Fibroblast of upper back skin (primary cell): ENCODE data around the gene ENPP1.

Experiments used
- DNase-seq: peaks from one replicate; pipeline ENCODE4 v3.0.0-alpha.2; 2013

The ENPP1 gene

GRCh38 chr6:131917763-131918649, 110.2 kb downstream of the ENPP1 start:
- DNase-seq = no peak

- no peak for DNase-seq
Observed at GRCh38 chr6:131918650-131919355, 111.0 kb downstream of the ENPP1 start.

GRCh38 chr6:131920656-131921055, 112.8 kb downstream of the ENPP1 start:
- no peak for DNase-seq

GRCh38 chr6:131923356-131923755, 115.5 kb downstream of the ENPP1 start:
- peak; percentile 44 for DNase-seq

- DNase-seq = peak; percentile 70
Observed at GRCh38 chr6:131924881-131925474, 117.2 kb downstream of the ENPP1 start.

GRCh38 chr6:131929264-131929663, 121.4 kb downstream of the ENPP1 start:
- DNase-seq = no peak

GRCh38 chr6:131929976-131930375, 122.2 kb downstream of the ENPP1 start:
- no peak for DNase-seq

- DNase-seq = peak; percentile 51
Observed at GRCh38 chr6:131931063-131931750, 123.4 kb downstream of the ENPP1 start.

- no peak for DNase-seq
Observed at GRCh38 chr6:131936156-131936555, 128.3 kb downstream of the ENPP1 start.

- peak; percentile 76 for DNase-seq
Observed at GRCh38 chr6:131937226-131937625, 129.4 kb downstream of the ENPP1 start.

- DNase-seq = peak; percentile 88
Observed at GRCh38 chr6:131937703-131938631, 130.1 kb downstream of the ENPP1 start.
